NCI-H2196 treated with DMSO at 0.1 percent for 48 hours (cell line): Measurements from ENCODE around the gene ALDH1L1.

ENCODE experiments used
- DNase-seq: peaks from one replicate; lab custom pipeline; 2025; ENCODE audit not compliant: unreplicated experiment; lab: John Stamatoyannopoulos, UW

The ALDH1L1 gene

DNA sequence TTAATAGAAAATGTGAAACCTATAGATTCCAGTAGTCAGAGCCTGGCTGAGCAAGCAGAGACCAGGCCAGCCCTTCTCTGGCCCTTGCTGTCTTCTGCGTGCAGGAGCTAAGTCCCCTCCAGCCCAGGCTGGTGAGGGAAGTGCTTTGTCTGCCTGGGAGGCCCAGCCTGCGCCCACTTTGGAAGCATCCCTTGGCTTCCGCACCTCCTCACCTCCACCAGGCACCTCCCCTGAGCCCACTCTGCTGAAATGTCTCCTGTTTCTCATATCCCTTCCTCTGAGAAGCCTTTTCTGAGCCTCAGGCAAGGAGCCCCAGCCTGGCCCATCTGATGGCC, 45.3 kb downstream of the ALDH1L1 start:
- DNase-seq: no peak

DNA sequence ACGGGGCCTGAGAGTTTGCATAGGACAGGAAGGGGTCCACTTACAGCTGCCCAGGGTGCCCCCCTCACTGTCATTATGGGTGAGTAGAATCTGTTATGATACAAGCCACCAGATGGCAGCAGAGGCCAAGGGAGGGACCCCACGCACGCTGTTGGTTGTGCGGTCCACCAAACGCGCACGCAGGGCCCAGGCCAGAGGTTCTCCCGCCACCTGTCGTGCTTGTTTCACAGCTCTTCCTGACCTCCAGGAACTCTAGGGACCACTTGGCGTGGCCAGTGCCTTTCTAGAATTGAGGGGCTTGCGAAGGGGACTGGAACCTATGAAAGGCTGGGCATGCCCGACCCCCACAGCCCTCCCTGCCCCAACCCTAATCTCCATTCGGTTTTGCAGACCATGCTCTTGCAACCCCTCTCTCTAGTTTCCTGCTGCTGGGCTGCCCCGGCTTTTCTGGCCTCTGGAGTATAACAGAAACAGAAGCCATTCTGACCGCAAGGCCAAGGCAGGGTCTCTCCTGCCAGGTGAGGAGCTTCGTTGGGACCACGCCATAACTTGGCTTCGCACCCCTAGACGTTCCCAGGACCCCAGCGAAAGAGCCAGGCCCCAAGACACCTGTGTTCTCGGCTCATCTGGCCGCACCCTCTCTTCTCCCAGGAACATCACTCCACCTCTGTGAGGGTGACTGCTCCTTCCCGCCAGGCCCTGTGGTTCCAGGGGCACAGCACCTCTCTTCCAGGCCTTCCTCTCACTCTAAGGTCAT, 46.0 kb downstream of the ALDH1L1 start:
- peak; percentile 25 for DNase-seq

- no peak for DNase-seq
Observed at GRCh38 chr3:126133606-126134005, 46.8 kb downstream of the ALDH1L1 start.

DNA sequence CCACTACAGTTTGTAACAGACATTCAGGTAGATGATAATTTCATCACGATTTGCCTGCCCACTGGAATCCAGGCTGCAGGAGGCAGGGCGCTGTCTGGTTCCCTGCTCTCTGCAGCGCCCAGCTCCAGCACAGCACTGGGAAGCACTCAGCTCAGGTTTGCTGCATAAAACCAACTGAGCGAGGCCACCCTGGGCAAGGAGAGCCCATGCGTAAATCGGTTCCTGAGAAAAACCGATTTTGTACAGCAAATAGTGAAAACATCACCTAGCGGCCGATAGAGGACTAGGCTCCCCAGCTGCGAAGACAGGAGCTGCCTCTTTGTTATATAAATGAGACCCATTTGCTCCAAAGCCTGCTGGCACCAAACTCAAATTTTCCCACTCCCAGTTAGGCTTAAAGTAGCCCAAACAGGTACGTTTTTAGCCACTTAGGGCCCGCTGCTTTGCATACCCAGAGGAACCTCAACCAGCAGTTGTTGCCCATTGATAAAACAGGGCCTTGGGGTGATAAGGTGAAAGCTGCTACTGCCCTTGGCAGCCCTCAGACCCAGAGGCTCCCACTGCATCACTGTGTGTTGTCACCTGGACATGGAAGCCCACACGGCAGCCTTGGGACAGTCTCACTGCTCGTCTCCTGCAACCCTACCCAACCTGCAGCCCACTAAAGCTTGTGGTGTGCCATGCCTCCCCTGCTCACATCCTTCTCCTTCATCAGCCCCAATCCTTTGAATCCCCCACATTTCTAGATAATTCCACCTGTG, 47.5 kb downstream of the ALDH1L1 start:
- no peak for DNase-seq

DNA sequence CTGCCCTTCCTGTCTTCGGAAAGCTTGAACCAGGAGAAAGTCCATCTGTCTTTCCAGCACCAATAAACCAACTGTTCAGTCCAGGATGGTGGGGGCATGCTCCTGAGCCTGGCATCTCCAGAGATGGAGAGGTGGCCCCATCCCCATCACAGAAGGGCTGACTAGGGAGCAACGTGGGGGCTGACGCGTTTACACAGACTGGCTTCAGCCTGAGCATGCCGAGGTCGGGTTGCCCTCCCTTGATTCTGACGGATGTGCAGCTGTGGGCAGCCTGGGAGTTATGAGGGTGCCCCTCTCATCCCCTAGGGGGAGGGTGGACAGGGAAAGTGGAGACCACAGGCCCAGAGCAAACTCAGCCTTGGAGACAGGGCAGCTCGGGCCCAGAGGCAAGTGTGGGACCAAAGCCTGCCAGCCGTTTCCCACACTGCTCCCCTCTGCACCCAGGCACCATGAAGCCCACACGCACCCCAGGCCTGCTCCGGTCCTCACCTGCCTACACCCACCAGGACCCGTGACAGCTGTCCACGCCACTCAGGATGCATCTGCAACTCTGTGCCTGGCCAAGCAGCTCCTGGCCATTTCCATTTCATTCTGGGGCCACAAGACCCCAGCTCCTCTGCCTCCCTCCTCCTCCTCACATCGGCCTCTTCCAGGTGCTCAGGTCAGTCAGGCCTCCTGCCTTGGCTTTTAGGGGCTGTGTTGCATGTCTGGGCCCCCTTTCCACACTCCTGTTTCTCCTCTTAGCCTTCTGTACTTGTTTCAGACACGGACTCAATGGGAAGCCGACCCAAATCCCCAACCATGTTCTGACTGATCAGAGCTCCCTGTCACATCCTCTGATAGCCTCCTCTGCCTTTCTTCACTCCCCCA, 48.3 kb downstream of the ALDH1L1 start:
- DNase-seq: no peak

GRCh38 chr3:126130981-126131745, 49.2 kb downstream of the ALDH1L1 start:
- DNase-seq: no peak

DNA sequence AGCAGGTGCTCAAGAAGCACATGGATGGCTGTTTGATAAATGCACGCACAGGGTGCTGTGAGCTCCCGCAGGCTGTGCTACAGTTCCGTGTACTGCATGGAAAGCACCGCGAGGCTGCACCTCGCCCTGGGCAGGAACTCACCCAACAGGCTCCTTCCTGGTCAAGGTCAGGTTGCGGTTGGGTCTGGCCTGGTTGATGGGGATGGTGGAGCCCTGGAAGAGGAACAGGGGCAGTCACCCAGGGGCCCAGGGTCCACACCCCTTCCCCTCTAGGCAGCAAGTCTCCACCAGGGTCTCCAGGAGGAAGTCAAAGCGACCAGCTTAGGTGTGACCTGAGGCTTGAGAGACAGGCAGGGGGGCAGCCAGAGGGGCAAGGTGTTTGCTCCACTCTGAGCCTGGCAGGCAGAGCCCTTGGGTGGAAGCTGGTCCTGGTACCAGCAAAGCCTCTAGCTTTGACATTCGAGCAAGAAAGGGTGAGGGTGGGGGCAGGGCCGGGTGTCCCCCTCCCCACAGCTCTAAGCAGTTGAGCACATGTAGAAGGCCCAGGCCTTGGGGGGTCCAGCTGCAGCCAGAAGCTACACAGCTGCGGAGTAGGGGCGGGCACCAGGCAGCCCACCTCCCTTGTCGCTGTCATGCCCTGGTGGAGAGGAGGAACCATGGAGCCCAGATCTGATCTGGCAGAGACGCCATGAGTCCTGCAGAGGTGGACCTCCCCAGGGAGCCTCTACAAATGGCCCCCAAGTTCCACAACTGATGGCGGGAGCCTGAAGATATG, 50.1 kb downstream of the ALDH1L1 start:
- no peak for DNase-seq

DNA sequence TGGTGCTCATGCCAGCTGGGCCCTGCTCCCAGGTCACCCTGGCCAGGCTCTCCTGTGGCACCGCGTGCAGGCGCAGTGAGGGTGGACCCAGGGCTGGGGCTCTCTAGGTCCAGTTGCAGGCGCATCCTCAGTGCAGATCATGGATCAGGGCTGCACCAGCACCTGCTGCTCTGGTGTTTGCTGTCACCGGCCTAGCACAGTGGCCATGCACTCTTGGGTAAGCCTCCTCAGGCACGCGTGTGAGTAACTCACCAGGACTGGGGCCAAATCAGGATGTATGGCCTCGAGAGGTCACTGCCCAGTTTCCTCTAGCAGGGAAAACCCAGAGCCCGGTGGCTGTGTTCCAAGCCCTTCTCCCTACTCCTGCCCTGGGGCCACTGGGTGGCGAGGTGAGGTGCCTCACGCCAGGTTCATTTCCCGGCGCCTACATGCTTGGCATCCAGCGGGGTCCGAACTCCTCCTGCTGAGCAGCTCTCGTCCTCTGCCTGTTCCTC, 50.9 kb downstream of the ALDH1L1 start:
- peak; percentile 16 for DNase-seq

DNA sequence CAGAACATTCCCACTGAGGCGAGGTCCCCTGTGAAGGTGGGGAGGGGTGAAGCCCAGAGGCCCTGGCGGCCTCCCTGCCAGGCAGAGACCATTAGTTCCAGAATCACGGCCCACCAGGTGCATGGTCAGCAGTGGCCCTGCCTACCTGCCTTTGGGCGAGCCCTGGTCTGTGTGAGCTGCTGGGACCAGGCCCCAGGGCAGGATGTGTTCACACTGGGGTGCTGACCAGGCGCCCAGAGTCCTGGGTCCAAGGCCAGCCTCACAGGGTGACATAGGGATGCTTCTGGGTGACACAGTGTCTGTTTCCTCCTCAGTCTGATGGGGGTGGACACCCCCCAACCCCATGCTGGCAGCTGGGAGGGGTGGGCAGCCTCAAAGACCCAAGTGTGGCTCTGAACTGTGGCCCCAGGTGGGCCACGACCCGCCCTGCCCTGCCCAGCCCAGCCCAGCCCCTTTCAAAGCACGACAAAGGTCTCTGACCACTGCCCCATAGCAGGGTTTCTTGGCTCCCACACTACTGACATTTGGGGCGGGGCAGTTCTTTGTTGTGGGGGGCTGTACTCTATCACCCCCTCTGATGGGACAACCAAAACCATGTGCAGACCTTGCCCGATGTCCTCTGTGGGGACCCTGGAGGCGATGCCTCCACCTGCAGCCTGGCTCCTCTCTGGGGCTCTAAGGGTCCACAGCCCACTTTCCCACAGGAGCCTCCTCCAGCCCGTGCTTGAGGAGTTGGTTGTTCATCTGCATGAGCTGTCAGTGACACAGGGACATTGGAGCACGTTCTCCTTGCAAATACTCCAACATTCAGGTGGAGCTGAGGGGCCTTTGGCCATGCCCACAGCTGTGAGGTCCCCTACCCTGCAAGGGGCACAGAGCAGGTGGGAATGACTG, 51.6 kb downstream of the ALDH1L1 start:
- no peak for DNase-seq

DNA sequence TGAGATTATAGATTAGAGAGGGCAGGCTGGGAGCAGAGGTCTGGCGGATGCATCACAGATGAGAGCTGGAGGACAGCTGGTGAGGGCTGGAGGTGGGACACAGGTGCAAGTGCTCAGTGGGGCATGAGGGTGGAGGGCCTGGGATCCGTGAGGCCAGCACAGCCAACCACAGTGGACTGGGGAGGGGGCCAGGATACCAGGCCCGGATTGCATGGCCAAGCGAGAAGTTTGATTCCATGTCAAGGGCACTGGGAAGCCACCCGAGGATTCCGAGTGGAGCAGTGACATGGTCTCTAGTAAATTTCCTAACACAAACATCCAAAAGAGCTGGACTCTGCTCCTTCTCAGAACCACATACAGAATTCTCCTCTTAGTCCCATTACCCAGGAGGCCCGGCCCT, 52.5 kb downstream of the ALDH1L1 start:
- no peak for DNase-seq

DNA sequence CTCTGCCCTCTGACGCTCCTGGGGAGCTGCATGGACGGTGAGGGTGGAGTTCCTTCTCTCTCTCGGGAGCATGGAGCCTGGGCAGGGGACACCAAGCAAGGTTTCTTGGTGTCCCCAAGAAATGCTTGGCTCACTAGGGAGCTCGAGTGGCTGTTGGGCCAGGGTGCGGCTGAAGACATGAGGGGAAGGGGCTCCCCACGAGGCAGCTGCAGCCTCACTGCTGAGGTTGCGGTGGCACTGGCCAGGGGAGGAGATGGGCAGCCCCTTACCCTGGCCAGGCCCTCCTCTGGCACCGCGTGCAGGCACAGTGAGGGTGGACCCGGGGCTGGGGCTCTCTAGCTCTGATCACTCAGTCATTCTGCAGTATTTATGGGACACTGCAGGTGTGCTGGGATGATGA, 52.9 kb downstream of the ALDH1L1 start:
- DNase-seq: no peak

DNA sequence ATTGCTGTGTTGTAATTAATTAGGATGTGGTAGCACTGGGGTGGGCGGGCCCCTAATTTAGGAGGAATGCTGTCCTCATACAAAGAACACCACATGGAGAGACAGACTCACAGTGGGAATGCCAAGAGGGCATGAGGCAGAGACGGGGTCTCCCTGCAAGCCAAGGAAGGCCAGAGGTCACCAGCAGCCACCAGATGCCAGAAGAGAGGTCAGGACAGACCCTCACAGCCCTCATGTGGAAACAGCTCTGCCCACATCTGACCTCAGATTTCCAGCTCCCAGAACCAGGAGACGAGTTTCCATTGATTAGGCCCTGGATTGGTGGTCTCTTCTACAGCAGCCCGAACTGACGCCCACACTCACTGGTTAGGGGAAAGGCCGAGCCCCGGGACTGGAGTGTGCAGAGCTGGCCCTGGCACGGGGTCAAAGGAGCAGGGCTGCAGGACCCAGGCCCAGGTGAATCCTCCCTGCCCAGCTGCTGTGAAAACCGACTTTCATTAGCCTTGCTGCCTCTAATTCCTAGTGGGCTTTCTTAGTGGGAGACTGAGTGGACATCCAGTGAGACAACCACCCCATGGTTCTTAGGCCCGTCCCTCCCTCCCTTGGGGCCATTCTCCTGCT, 53.5 kb downstream of the ALDH1L1 start:
- no peak for DNase-seq

GRCh38 chr3:126126286-126126685, 54.1 kb downstream of the ALDH1L1 start:
- no peak for DNase-seq

GRCh38 chr3:126125781-126126251, 54.6 kb downstream of the ALDH1L1 start:
- no peak for DNase-seq

GRCh38 chr3:126125341-126125740, 55.0 kb downstream of the ALDH1L1 start:
- DNase-seq: no peak

- DNase-seq: no peak
Observed at GRCh38 chr3:126124896-126125295, 55.5 kb downstream of the ALDH1L1 start.

DNA sequence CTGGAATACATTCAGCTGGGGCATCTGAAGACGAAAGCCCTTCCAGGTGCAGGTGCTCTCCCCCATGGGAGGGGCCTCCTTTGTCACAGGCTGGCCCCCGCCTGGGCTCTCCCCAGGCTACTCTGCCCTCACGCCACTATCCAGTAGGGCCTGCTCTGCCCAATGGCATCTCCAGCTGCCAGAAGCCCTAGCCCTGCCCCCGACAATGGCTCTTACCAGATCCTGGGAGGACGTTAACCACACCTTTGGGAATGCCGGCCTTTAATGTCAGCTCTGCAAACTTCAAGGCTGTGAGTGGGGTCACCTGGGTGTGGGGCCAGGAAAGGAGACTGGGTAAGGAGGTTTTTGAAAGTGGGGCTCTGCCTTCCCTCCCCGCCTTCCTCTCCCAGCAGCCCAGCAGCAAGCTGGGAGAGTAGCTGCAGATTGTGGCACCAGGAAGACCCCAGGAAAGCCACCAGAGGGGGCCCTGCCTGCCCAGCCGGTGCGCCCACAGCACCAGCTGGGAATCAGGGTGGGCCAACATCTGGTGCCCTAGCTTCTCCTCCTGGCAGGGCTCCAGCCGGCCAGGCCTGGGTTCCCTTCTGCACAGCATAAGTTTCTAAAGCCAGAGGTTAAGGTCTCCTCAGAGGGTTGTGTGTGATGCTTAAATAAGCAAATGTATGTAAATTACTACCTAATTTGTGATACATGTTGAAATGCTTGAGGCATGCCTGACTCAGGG, 56.1 kb downstream of the ALDH1L1 start:
- no peak for DNase-seq

GRCh38 chr3:126121632-126122031, 58.8 kb downstream of the ALDH1L1 start:
- no peak for DNase-seq
